ENCODE data around the gene CFAP46. TPM values are rescaled to one million over a fixed set of nuclear protein-coding genes. Genes with fewer than 3 reads are reported as not detected.
A peak's percentile ranks its signal among the peaks of the same experiment; 100 is the strongest.

CFAP46 gene
- total and polyA plus RNA-seq, 9 donors: 0.50 to 22.4 (median 1.6) TPM; not detected in 1

DNA sequence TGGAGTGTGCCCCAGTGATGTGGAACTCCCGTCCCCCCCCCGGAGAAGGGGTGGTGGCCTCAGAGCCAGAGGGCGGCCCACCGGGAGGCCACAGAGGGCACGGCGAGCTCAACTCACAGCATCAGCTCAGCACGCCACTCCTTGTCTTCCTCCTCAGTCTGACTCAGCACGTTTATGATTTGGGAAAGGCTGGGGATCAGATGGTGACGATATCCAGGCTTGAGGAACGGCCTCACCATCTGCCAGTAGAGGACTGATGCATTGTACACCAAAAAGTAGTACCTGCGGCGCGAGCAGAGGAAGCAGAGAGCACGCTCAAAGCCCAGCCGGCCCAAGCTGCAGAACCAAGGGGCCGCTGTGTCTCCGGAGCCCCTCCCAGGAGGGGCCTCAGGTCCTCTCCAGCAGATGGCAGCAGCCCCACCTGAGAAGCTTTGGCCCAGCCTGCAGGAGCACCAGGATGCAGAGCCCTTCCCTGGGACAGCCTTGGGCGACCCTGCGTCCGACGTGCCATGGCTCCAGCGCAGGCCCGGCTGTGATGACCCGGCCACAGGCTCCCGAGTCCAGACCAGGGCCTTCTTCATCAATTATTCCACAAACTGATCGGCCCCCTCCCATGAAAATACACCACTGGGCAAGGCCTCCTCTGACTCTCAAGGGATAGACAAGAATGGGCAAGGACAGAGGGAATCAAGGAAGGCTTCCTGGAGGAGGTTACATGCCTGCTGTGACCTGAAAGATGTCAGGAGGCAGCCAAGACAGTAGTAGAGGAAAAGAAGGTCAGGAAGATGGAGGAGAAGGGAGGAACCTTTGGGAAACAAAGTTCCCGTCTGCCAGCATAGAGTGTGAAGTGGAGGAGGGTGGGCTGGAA lies 3.7 kb downstream of the CFAP46 start:
- H3K36me3 ChIP-seq: no peaks in the 10 kb centered on the region
- H3K4me3 ChIP-seq: no peak overlapping the region
- intact Hi-C loops (cut with DNase I): no loop called here
- H3K9me3 ChIP-seq: no peaks in the 10 kb centered on the region
- peaks cover 4% of the 10 kb centered on the region for H3K4me1 ChIP-seq (ENCODE audit: insufficient read depth)
- TF ChIP-seq, protein P1, sequence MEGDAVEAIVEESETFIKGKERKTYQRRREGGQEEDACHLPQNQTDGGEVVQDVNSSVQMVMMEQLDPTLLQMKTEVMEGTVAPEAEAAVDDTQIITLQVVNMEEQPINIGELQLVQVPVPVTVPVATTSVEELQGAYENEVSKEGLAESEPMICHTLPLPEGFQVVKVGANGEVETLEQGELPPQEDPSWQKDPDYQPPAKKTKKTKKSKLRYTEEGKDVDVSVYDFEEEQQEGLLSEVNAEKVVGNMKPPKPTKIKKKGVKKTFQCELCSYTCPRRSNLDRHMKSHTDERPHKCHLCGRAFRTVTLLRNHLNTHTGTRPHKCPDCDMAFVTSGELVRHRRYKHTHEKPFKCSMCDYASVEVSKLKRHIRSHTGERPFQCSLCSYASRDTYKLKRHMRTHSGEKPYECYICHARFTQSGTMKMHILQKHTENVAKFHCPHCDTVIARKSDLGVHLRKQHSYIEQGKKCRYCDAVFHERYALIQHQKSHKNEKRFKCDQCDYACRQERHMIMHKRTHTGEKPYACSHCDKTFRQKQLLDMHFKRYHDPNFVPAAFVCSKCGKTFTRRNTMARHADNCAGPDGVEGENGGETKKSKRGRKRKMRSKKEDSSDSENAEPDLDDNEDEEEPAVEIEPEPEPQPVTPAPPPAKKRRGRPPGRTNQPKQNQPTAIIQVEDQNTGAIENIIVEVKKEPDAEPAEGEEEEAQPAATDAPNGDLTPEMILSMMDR (IDR thresholded peaks at IDR 0.05): no peak
- TF ChIP-seq EP300 (IDR thresholded peaks at IDR 0.05): no peak
- no peak for TF ChIP-seq POLR2A (IDR thresholded peaks at IDR 0.05)
- WGBS, 3 donors: 70 to 81% (median 76%) methylated on average over 27 of the region's 27 CpGs
- H3K27ac ChIP-seq: no peak overlapping the region
- DNase-seq: peak in 1 of 5 donors; percentile 11
- H3K27me3 ChIP-seq: no peaks in the 10 kb centered on the region

DNA sequence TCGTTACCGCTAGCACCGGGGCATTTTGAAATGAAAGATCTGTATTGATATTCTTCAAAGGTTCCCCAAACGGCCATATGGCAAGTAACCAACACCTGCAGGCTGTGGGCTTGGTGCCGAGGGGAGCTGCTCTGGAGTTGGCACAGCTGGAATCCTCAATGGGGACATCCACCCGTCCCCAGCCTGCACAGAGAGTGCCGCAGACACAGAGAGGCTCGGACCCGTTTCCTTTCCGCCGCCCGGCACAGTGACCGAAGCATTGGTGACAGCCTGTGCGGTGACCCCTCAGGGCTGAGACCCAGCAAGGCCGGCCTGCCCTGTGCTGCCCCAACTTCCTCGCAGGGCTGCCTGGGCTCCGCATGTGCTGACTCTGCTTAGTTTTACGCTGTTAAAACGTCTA lies 4.5 kb downstream of the CFAP46 start:
- H3K27me3 ChIP-seq: no peaks in the 10 kb centered on the region
- intact Hi-C loops (cut with DNase I): no loop called here
- peak in 1 of 5 donors; percentile 5 for DNase-seq
- no peak overlapping the region for H3K27ac ChIP-seq
- TF ChIP-seq, protein P1 (IDR thresholded peaks at IDR 0.05): no peak
- no peak for TF ChIP-seq EP300 (IDR thresholded peaks at IDR 0.05)
- no peak for TF ChIP-seq POLR2A (IDR thresholded peaks at IDR 0.05)
- H3K36me3 ChIP-seq: no peaks in the 10 kb centered on the region
- H3K4me3 ChIP-seq: no peak overlapping the region
- H3K9me3 ChIP-seq: no peaks in the 10 kb centered on the region
- H3K4me1 ChIP-seq (ENCODE audit: insufficient read depth): peaks cover 2% of the 10 kb centered on the region
- 87 to 90% (median 90%) methylated on average over 19 of the region's 19 CpGs for WGBS, 3 donors

DNA sequence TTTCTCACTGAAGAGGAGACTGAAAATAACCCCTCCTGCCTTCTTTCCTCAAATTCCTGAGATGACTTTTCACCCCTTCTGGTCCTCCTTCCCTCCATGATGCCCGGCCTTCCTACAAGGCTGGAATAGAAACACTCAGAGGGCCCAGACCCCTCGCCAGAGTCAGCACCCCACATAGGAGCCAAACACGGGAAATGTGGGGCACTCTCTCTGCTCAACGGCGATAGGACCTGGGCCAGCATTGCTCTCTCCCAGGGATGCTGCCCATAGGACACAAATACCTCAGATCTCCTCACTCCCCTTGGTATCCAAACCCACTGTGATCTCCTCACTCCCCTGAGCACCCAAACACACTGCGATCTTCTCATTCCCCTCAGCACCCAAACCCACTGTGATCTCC lies 7.4 kb downstream of the CFAP46 start:
- H3K27ac ChIP-seq: no peak overlapping the region
- no peaks in the 10 kb centered on the region for H3K4me1 ChIP-seq (ENCODE audit: insufficient read depth)
- TF ChIP-seq POLR2A (IDR thresholded peaks at IDR 0.05): no peak
- no peak for TF ChIP-seq EP300 (IDR thresholded peaks at IDR 0.05)
- TF ChIP-seq, protein P1 (IDR thresholded peaks at IDR 0.05): no peak
- no peak overlapping the region for H3K4me3 ChIP-seq
- no peaks in the 10 kb centered on the region for H3K9me3 ChIP-seq
- intact Hi-C loops (cut with DNase I): no loop called here
- peak in 1 of 5 donors; percentile 3 for DNase-seq
- WGBS, 3 donors: 74 to 78% (median 75%) methylated on average over 6 of the region's 6 CpGs
- no peaks in the 10 kb centered on the region for H3K27me3 ChIP-seq
- no peaks in the 10 kb centered on the region for H3K36me3 ChIP-seq

DNA sequence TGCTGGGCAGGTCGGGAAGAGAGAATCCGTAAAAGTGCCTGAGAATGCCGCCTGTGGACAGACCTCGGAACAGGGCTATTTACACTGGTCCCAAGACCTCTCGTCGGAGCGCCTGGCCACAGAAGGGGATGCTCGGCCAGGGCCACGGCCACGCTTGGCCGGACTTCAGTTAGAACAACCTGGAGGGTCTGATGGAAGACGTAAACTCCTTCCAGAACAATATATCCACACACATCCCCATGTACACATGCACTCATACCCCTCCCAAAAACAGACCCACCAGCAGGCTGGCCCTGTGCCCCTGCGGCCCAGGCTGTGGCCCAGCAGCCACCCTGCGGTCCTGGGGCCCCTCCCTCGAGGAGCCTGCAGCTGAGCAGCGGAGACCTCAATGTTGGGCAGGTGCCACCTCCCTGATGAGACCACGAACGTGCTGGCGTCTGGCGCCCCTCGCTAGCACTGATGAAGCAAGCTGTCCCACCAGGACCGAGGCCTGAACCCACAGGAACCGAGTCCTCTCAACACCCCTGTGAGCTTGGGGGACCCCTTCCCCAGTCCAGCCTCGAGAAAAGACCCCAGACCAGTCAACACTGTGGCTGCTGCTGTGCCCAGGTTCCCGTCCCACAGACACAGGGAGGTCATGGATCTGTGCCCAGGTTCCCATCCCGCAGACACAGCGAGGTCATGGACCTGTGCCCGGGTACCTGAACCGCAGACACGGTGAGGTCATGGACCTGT lies 8.9 kb downstream of the CFAP46 start:
- WGBS, 3 donors: 91 to 94% (median 92%) methylated on average over 30 of the region's 30 CpGs
- Histone ChIP-seq H3K27me3 (no peaks in the 10 kb centered on the region), H3K27ac (no peak overlapping the region), H3K9me3 (no peaks in the 10 kb centered on the region), H3K4me1 (ENCODE audit: insufficient read depth) (no peaks in the 10 kb centered on the region), H3K4me3 (no peak overlapping the region), H3K36me3 (no peaks in the 10 kb centered on the region)
- intact Hi-C loops (cut with DNase I): no loop called here
- DNase-seq: no peak
- TF ChIP-seq EP300 (IDR thresholded peaks at IDR 0.05) (no peak), POLR2A (IDR thresholded peaks at IDR 0.05) (no peak)
- TF ChIP-seq, protein P1 (IDR thresholded peaks at IDR 0.05): no peak

Measured in ovary (tissue), 9 donors.